GM21576 (cell line): ENCODE measurements around the gene APOL6.
"Not testable (repeated sequence)": the region's sequence is repeated elsewhere in the genome, so short reads cannot be mapped to it uniquely, and the experiment has no call there.

Experiments used
- ATAC-seq: cut with Tn5 transposase; IDR thresholded peaks from one replicate; pipeline ENCODE4 v1.9.1; 2021; ENCODE audit warnings: mild to moderate bottlenecking, moderate library complexity; ENCODE audit not compliant: unreplicated experiment

APOL6 gene

DNA sequence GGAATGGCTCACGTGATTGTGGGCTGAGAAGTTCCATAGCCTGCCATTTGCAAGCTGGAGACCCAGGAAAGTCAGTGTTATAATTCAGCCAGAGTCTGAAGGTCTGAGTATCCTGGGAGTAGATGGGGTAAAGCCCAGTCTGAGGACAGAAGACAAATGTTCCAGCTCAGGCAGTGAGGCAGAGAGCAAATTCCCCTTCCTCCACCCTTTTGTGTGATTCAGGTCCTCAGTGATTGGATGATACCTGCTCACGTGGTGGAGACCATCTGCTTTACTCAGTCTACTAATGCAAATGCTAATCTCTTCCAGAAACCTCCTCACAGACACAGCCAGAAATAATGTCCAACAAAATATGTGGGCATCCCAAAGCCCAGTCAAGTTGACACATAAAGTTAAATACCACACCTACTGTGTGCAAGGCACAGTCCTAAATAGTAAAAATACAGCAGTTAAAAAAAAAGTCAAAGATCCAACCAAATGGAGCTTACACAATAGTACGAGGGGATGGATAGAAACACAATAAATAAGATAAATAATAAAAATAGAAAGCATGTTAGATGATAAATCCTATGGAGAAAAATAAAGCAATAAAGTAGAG is 13.2 kb upstream of the APOL6 start:
- ATAC-seq = no peak

DNA sequence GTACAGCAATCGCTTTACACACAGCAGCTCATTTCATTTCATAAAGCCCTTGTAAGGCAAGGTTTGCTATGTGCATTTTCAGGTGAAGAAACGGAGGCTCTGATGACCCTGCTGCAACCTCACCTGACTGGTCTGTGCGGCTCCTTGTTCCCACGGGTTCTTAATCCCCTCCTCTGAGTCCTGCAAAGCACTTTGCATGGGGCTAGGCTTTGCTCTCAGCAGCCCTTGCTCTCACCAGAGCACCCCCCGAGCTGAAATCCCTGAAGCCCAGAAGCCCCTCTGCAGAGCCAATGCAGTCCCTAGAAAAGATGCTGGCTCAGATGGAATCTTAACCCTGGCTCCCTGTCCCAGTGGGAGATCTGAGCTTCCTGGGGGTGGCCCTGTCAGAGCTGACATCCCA is 11.0 kb upstream of the APOL6 start:
- no peak for ATAC-seq

DNA sequence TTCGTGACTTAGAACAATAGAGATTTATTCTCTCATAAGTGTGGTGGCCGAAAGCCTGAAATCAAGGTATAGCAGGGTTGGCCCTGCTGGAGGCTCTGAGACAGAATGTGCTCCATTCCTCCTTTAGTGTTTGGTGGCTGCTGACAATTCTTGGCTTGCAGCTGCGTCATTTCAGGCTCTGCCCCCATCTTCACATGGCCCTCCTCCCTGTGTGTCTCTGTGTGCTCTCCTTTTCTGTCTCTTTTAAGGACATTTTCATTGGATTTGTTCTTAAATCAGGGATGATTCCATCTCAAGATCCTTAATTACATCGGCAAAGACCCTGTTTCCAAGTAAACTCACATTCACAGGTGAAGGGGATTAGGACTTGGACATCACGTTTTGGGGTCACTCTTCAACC is 10.2 kb upstream of the APOL6 start:
- no peak for ATAC-seq

DNA sequence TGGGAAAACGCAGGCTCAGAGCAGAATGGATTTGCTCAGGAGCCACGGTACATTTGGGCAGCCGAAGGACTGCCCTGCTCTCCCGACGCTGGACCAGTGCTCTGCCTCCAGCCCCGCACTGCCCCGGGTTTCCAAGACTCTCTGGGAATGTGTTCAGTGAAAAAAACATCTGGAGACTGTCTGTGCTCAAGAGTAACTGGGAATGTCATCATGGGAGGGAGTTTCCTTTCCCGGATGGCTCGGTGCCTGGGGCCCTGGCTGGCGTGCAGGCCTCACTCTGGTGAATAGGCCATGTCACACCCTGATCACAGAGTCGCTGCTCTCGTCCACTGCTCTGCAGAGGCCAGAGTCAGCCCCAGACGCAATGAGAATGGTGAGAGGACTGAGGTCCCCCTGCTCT is 9.8 kb upstream of the APOL6 start:
- no peak for ATAC-seq

DNA sequence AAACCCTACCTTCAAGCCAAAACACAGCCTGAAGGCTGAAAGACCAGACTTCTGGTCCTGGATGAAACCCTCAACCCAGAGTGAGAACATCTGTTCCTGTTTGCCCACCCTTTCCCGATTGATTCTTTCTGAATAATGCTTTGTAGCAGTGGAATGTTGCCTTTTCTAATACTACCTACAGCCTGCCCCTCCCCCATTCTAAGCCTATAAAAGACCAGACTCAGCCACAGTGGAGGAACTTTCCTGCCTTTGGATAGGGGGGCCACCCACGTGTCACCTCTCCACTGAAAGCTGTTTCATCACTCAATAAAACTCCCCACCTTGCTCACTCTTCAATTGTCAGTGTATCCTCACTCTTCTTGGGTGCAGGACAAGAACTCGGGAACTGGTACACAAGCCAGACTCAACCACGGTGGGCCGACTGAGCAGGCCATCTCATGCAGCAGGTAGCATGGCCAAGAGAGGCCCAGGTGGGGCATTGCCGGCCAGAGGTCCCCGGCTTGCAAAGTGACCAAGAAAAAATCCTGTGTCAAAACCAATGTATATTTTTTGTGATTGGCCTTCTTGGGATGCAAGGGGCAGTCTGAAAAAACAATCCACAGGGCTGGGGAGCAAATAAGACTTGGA is 6.6 kb upstream of the APOL6 start:
- ATAC-seq = no peak

DNA sequence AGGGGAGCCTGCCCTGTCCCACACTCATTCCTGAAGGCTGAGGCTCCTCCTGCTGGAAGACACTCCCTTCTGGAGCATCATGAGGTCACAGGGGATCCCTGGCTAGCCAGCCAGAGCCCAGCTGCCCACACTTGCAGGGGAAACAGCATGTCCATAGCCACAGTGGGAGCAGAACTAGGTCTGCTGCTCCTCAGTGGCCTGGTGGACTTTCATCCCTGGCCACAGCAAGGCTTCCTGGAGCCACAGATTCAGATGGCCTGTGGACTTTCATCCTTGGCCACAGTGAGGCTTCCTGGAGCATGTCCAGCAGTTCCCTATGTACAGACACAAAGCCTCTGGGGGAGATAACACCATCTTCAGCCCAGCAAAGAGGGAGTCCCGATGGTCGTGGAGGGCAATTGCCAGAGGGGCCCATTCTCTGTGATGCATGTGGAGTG is 5.9 kb upstream of the APOL6 start:
- no peak for ATAC-seq

DNA sequence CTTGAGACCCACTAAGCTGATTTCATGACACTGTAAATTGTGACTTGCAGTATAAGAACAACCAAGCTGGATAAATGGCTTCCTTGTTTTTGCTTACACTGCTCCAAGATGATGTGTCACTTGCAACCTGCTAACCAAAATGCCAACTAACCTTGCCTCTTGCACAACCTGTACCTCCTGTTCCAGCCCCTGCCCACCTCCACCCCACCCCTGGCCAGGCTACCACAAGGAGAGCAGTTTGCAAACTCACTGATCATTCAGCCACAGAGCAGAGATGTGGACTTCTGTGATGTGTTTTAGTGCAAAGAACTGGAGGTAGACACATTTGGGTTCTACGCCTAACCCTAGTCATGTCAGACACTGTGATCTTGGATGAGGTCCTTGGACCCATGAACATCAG is 4.3 kb upstream of the APOL6 start:
- ATAC-seq = no peak

DNA sequence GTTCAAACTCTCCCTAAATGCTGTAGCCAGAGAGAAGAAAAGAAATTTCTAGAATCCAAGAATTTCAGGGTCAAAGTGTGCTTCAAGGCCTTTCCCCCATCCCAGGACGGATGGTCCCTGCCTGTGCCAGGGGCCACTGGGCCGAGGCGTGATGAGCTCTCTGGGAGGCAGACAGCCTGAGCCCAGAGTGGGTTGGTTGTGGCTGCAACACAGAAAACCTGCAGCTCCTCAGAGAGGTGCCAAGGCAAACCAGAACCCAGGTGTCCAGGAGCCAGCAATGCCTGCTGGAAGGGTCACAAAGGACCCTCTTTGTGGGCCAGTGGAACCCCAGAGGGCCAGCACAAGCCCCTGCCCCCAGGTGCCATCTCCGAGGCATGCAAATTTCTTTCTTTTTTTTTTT is 2.6 kb upstream of the APOL6 start:
- ATAC-seq = no peak

DNA sequence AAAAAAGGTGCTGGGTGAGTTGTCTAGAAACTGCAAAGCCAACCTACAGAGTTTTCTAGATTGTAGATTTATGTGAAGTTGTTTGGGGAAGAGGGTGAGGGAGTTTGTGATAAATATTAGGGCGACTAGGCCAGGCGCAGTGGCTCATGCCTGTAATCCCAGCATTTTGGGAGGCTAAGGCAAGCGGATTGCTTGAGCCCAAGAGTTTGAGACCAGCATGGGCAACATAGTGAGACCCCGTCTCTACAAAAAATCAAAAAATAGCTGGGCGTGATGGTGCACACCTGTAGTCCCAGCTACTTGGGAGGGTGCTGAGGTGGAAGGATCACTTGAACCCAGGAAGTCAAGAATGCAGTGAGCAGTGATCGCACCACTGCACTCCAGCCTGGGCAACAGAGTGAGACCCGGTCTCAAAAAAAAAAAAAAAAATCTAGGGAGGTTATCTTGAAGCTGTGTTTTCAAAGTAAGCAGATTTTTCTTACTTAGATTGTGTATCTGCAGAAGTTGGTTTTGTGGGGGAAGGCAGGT is 844 bp downstream of the APOL6 start:
- ATAC-seq = peak; percentile 11

DNA sequence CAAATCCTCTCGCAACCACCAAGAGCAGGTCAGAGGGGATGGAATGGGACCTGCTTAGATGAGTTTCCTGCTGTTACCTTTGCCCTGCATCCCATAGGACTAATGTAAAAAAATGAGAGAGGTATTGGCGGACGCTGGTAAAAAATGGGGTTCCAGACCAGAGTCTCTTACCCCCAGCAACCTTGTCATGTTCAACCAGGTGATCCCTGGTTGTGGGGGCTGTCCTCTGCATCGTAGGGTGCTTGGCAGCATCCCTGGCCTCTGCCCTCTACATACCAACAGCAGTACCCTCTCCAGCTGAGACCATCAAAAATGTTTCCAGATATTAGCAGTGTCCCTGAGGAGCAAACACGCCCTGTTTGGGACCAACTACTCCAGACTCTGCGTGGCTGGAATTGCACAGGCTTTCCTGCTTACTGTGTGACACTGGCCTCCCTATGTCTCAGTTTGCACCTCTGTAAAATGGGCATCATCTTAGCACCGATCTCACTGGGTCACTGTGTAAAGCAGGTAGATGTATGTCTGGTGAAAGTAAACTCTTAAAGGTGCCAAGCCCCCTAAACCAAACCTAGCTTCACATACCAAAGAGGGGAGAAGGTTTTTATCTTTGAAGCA is 1.5 kb downstream of the APOL6 start:
- no peak for ATAC-seq

DNA sequence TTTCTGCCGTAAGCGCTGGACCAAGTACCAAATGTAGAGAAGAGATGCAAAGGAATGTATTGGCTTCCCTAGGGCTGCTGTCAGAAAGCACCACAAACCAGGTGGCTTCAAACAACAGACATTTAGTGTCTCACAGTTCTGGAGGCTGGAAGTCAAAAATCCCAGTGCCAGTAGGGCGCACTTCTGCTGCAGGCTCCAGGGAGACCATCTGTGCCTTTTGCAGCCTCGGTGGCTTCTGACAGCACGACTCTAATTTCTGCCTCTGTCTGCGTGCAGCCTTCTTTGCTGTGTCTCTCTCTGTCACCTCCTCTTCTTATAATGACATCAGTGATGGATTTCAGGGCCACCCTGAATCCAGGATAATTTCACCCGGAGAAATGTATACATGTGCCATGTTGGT is 2.8 kb downstream of the APOL6 start:
- ATAC-seq = no peak

DNA sequence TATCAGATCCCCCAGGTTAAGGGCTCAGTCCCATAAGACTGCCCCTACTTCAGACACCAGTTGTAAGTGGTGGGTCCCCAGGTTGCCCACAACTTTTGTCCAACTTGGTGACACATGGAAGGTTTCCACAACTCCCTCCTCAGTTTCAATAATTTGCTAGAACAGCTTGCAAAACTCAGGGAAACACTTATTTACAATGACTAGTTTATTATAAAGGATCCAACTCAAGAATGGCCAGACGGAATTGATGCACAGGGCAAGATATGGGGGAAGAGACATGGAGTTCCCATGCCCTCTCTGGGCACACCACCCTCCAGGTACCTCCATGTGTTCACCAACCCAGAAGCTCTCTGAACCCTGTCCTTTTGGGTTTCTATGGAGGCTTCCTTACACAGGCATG is 5.6 kb downstream of the APOL6 start:
- ATAC-seq = no peak

DNA sequence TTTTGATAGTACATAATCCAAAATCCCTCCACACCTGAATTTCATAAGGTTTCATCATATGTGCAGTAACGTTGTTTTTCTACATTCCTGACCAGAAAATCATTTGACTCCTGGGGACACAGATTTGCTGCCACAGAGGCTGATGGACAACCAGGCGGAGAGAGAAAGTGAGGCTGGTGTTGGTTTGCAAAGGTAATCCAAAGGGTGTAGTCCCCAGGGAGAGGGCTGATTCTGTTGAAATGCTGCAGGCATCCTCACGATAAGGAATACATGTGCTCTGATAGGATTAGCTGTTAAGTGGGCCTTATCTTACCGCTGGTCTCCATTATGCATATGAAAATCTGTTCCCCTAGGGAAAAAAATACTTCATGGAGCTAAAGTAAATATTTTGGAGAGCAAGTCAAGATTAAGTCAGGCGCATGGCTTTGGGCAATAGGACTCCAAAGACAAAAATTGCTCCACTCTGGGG is 8.1 kb downstream of the APOL6 start:
- ATAC-seq = no peak

DNA sequence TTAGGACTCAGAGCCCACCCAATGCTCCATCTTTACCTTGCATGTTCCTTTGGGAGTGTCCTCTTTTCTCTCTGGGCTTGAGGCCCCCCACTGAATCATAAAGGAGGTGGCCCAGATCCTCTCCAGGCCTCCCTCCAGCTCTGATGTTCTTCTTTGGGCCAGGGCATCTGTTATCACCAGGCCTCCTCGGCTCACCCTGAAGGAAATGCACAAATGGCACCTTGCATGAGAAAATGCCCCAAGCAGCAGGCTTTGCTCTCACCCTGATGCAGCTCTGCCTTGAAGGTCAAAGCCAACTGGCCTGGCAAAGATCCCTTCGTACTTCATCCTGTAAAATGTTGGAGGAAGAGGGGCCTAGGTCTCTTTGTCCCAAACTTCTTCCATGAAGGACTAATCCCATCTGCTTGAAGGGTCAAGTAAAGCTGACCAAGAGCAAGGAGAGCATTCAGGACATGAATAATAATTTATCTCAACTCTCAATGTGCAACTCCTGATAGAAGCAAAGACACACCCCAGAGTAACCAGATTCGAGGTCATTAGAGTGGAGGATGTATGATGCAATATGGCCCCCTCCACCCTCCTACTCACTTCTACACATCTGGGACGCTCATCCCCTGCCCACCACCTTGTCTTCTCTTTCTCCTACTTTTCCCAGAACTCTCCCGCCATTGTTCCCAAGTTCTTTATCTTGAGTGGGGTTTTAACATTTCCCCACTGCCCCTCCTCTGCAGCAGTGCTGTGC is 9.5 kb downstream of the APOL6 start:
- ATAC-seq = no peak

DNA sequence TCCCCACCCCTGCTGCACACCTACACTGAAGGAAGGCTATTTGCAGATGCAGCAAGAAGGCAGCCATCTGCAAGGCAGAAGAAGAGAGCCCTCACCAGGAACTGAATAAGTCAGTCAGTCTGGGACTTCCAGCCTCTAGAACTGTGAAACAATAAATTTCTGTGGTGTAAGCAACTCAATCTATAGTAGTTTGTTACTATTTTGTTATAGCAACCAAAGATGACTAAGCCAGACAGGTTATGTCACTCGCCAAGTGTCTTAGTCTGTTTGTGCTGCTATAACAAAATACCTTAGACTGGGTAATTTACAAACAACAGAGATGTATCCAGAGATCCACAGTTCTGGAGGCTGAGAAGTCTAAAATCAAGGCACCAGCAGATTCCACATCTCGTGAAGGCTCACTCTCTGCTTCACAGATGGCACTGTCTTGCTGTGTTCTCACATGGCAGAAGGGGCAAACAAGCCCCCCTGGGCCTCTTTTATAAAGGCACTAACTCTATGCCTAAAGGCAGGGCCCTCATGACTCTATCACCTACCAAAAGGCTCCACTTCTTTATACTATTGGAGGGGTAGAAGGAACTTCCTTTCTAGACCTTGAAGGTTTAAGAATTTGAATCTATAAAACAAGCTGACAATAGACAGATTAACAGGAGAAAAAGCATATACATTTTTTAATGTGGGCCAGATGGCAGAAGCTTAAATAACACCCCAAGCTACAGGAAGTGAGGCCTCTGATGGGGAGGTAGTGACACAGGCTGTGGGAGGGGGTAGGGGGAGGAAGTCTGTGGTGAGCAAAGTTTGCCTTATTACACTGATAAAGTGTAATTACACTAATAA is 12.3 kb downstream of the APOL6 start:
- ATAC-seq = no peak

DNA sequence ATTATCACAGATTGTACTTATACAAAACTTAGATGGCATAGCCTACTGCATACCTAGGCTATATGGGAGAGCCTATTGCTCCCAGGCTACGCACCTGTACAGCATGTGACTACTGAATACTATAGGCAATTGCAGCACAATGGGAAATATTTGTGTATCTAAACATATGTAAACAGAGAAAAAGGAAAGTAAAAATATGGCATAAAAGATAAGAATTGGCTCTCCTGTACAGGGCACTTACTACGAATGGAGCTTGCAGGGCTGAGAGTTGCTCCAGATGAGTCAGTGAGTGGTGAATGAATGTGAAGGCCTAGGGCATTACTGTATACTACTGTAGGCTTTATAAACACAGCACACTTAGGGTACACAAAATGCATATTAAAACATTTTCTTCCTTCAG is 13.2 kb downstream of the APOL6 start:
- no peak for ATAC-seq

DNA sequence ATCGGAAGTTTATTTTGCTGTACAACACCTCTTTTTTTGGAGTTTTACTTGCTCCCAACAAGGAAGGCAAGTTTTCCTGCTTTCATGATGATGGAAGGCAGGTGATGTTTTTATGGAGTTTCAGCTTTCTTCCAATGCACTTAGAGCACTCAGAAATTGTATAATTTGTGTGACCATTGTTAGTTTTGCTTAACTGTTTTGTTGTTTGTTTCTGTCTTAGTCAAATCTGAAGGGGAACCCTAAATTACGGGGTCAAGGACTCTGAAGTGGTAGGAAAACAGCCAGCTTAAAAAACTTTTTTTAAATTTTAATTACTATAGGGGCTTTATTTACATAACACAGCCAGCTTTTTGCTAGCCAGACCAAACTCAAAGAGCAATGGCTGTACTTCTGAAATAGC is 14.7 kb downstream of the APOL6 start:
- ATAC-seq = no peak

DNA sequence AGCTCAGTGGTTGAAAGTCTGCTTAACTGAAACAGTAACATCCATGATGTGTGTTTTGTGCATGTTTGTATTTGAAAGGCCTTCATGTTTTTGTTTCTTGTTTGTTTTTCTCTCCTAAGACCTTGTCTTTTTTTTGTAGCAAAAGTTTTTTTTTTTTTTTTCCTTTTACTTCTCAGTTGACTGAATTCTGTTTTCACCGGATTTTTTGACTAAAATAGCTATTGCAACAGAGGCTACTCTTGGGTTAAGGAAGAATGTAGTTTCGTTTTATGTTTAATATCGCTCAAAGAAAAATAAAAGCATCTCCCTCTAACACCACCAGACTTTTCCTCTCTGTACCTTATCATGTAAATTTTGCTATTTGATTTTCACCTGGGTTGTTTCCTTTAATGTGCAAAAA is 15.1 kb downstream of the APOL6 start:
- ATAC-seq = no peak

DNA sequence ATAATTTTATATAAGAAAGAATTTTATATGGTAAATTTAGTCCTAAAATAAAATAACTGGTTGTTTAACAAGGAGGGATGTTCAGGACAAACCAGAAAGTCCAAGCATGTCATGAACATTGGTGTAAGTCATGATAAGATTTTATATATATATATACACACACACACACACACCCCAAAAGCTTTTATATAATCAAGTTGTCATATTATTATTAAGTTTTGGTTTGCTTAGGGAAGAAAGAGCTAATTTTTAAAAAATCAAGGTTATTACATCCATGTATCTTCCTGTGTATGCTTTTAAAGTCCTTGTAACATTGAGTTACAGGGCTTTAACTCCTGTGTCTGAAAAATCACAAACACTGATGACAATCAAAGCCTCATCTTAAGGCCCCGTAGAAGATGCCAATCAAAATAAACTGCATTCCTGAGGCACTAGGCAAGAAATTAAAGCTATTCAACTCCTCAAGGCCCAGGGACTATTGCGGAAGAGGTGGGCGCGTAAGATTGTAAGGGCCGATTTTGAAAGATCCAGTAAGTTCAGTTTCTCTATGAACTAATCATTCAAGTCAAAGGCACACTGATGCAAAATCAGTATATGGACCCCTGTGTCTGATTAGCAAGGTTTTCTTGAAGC is 16.8 kb downstream of the APOL6 start:
- ATAC-seq = no peak

DNA sequence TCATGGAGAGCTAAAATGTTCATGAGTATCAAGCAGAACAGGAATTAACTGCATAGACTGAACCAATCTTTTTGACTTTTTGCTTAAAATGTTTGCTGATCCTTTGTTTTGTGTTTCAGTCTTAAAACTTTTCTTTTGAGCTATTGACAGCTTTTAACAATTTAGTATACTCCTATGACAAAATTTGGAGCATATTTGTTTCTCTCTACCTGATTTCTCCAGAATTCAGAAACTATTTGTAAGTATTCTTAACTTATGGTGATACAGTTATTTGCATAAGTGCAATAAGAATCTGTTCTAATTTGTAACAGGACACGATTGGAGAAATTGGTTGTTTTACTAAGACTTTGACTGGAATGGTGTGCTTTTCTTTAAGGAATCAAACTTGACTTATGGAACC is 18.5 kb downstream of the APOL6 start:
- ATAC-seq = not testable (repeated sequence)
